Measurements from ENCODE around the gene GABRG3.

- TF ChIP-seq CTCF (IDR thresholded peaks at IDR 0.05) (no peak), POLR2A (IDR thresholded peaks at IDR 0.05) (no peak)
Observed at GRCh38 chr15:27091270-27091940, 120.4 kb downstream of the GABRG3 start.
